ENCODE measurements around the gene CRELD1.

DNA sequence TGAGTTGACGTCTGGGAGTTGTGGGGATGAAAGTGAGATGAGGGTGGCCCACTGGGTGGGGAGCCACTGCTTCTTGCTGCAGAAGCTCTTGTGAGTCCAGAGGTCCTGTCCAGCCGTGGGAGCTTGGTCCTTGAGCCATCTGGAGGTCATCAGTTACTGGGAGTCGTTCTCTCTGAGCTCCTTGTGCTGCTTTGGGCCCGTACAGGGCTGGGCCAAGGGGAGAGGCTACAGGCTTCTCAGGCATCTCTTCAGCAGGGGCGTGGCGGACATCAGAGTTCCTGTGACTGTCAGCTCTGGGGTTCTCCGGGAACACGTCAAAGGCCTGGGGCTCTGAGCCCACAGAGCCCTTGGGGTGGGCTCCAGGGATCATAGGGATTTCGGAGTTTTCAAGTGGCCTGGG lies 16.0 kb downstream of the CRELD1 start:
- no peak for TF ChIP-seq POLR2A (IDR thresholded peaks at IDR 0.05; ENCODE audit: extremely low read depth, insufficient read length)
- TF ChIP-seq, protein P1, sequence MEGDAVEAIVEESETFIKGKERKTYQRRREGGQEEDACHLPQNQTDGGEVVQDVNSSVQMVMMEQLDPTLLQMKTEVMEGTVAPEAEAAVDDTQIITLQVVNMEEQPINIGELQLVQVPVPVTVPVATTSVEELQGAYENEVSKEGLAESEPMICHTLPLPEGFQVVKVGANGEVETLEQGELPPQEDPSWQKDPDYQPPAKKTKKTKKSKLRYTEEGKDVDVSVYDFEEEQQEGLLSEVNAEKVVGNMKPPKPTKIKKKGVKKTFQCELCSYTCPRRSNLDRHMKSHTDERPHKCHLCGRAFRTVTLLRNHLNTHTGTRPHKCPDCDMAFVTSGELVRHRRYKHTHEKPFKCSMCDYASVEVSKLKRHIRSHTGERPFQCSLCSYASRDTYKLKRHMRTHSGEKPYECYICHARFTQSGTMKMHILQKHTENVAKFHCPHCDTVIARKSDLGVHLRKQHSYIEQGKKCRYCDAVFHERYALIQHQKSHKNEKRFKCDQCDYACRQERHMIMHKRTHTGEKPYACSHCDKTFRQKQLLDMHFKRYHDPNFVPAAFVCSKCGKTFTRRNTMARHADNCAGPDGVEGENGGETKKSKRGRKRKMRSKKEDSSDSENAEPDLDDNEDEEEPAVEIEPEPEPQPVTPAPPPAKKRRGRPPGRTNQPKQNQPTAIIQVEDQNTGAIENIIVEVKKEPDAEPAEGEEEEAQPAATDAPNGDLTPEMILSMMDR (IDR thresholded peaks at IDR 0.05; ENCODE audit: low read depth, low read length) = no peak
- TF ChIP-seq, protein P2, sequence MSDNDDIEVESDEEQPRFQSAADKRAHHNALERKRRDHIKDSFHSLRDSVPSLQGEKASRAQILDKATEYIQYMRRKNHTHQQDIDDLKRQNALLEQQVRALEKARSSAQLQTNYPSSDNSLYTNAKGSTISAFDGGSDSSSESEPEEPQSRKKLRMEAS (IDR thresholded peaks at IDR 0.05; ENCODE audit: low read depth, low read length) = no peak

Measured in NB4 (cell line).